ENCODE measurements around the gene ZFP36. TPM values are rescaled to one million over a fixed set of nuclear protein-coding genes. Genes with fewer than 3 reads are reported as not detected.

Gene ZFP36
- total RNA-seq, 1 donor from 2014 or later, result 208 TPM

DNA sequence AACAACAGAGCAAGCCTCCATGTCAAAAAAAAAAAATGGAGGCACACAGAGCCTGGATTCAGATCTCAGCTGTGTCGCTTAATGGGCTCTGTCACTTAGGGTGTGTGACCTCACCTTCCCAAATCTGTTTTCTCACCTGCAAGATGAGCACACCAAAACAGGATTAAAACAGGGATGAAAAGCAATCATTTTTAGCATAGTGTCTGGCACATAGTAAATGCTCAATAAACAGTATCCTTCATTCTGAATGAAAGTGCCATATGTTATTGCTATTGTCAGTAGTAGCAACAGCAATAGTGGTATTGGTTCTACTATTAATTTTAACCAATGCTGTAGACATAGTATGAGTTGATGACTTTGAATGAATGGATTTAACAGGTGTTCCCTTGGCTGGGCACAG lies 41.1 kb upstream of the ZFP36 start:
- Histone ChIP-seq H3K4me3 (no peak overlapping the region), H3K27me3 (ENCODE audit: low read depth) (no peaks in the 10 kb centered on the region), H3K4me1 (peaks cover 10% of the 10 kb centered on the region), H3K27ac (no peak overlapping the region), H3K36me3 (peaks cover 92% of the 10 kb centered on the region), H3K9me3 (no peaks in the 10 kb centered on the region)
- TF ChIP-seq, protein P1, sequence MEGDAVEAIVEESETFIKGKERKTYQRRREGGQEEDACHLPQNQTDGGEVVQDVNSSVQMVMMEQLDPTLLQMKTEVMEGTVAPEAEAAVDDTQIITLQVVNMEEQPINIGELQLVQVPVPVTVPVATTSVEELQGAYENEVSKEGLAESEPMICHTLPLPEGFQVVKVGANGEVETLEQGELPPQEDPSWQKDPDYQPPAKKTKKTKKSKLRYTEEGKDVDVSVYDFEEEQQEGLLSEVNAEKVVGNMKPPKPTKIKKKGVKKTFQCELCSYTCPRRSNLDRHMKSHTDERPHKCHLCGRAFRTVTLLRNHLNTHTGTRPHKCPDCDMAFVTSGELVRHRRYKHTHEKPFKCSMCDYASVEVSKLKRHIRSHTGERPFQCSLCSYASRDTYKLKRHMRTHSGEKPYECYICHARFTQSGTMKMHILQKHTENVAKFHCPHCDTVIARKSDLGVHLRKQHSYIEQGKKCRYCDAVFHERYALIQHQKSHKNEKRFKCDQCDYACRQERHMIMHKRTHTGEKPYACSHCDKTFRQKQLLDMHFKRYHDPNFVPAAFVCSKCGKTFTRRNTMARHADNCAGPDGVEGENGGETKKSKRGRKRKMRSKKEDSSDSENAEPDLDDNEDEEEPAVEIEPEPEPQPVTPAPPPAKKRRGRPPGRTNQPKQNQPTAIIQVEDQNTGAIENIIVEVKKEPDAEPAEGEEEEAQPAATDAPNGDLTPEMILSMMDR (IDR thresholded peaks at IDR 0.05), result no peak
- no peak for DNase-seq
- intact Hi-C loops (cut with DNase I), result no loop called here
- no peak for ATAC-seq

GRCh38 chr19:39369200-39369599 lies 37.4 kb upstream of the ZFP36 start:
- Histone ChIP-seq H3K36me3 (peaks cover 82% of the 10 kb centered on the region), H3K4me1 (peaks cover 26% of the 10 kb centered on the region), H3K27ac (no peak overlapping the region), H3K9me3 (no peaks in the 10 kb centered on the region), H3K27me3 (ENCODE audit: low read depth) (no peaks in the 10 kb centered on the region), H3K4me3 (no peak overlapping the region)
- intact Hi-C loops (cut with DNase I), result no loop called here
- no peak for DNase-seq
- TF ChIP-seq, protein P1 (IDR thresholded peaks at IDR 0.05), result no peak
- no peak for ATAC-seq

DNA sequence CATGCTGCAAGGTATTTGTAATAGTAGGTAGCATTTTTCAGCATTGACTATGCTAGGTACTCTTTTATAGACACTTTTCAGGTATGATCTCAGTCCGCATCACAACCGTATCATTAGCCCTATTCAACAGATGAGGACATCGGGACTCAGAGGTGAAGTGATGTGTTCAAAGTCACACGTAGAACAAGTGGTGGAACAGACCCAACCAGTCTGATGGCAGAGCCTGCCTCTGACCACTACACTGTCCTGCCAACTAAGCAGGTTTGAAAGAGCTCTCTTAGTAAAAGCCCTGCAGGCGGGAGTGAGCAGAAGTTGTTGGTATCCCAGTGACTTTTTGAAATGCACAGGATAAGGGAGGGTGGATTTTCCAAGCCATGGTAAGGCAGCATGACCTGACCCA lies 35.9 kb upstream of the ZFP36 start:
- Histone ChIP-seq H3K27ac (no peak overlapping the region), H3K4me1 (peaks cover 26% of the 10 kb centered on the region), H3K36me3 (peaks cover 84% of the 10 kb centered on the region), H3K27me3 (ENCODE audit: low read depth) (no peaks in the 10 kb centered on the region), H3K4me3 (no peak overlapping the region), H3K9me3 (no peaks in the 10 kb centered on the region)
- TF ChIP-seq, protein P1 (IDR thresholded peaks at IDR 0.05), result no peak
- no peak for ATAC-seq
- DNase-seq, result no peak
- intact Hi-C loops (cut with DNase I), result no loop called here

- H3K4me3 ChIP-seq, result no peak overlapping the region
- DNase-seq (peak; percentile 56), ATAC-seq (peak; percentile 79 to 87)
- H3K36me3 ChIP-seq, result peaks cover 86% of the 10 kb centered on the region
- peak overlapping the region; percentile 89 for H3K27ac ChIP-seq
- peaks cover 26% of the 10 kb centered on the region for H3K4me1 ChIP-seq
- TF ChIP-seq, protein P1 (IDR thresholded peaks at IDR 0.05), result no peak
- H3K9me3 ChIP-seq, result no peaks in the 10 kb centered on the region
- no peaks in the 10 kb centered on the region for H3K27me3 ChIP-seq (ENCODE audit: low read depth)
- intact Hi-C loops (cut with DNase I), result no loop called here
Measured at GRCh38 chr19:39372047-39372802, 34.4 kb upstream of the ZFP36 start.

DNA sequence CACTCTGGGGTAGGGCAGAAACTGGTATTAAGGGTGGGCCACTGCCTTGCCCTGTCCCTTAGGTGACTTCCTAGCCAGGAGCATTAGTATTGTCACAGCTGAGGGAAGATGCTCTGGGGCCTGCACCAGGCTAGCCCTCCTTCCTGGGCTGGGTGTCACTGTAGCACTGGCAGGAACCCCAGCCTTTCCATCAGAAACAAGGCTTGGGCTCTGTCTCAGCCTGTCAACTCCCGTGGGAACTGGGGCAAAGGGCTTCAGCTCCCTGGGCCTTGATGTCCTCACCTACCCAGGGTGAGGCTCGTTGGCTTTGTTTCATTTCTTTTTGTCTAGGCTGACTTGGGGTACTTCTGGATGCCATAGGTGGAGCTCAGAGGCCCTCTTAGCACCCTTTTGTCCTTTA lies 33.7 kb upstream of the ZFP36 start:
- H3K4me3 ChIP-seq, result no peak overlapping the region

More for the DNA sequence above, 33.7 kb upstream of the ZFP36 start:
- H3K9me3 ChIP-seq, result no peaks in the 10 kb centered on the region
- H3K27ac ChIP-seq, result peak overlapping the region; percentile 89
- no peaks in the 10 kb centered on the region for H3K27me3 ChIP-seq (ENCODE audit: low read depth)
- intact Hi-C loops (cut with DNase I), result no loop called here
- peaks cover 26% of the 10 kb centered on the region for H3K4me1 ChIP-seq
- no peak for DNase-seq
- ATAC-seq, result no peak
- peaks cover 88% of the 10 kb centered on the region for H3K36me3 ChIP-seq
- TF ChIP-seq, protein P1 (IDR thresholded peaks at IDR 0.05), result no peak
